ENCODE data around the gene C20orf141. TPM values are rescaled to one million over a fixed set of nuclear protein-coding genes. Genes with fewer than 3 reads are reported as not detected.

The C20orf141 gene
- polyA plus RNA-seq, 4 donors = not detected

DNA sequence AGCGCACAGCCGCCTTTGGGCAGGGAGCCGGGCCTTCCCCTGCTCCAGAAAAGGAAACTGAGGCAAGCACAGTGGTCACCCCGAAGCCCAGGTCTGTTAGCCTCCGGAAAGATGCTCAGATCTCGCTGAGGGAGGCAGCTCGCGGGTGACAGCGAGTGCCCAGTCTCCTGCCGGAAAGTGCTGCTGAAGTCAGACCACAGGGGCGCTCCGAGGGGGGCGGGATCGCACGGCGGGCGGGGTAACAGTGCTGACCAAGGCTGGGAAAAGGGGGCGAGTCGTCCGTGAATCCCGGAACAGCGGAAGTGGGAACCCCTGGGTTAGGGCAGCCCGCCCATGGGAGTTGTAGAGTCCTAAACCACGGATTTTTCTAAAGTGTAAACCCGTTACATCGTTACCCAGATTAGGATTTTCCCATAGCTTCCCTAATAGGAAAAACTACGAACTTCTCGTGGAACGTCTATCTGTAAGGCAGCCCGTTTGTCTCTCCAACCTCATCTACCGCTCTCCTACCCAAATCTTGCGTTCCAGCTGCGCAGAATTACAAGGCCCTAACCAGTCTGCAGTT lies 26.3 kb downstream of the C20orf141 start:
- DNase-seq (ENCODE audit: low read depth in 4 of 4, low spot score in 3 of 4) = no peak

DNA sequence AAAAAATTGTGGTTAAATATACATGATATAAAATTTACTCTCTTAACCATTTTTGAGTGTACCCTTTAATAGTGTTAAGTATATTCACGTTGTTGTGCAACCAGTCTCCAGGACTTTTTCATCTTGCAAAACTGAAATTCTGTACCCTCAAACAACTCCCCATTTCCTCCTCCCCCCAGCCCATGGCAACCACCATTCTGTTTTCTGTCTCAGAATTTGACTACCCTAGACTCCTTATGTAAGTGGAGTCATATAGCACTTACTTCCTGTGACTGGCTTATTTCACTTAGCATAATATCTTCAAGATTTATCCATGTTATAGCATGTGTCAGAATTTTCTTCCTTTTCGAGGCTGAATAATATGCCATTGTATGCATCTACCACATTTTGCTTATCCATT lies 30.8 kb downstream of the C20orf141 start:
- DNase-seq (ENCODE audit: low read depth in 4 of 4, low spot score in 3 of 4) = no peak

DNA sequence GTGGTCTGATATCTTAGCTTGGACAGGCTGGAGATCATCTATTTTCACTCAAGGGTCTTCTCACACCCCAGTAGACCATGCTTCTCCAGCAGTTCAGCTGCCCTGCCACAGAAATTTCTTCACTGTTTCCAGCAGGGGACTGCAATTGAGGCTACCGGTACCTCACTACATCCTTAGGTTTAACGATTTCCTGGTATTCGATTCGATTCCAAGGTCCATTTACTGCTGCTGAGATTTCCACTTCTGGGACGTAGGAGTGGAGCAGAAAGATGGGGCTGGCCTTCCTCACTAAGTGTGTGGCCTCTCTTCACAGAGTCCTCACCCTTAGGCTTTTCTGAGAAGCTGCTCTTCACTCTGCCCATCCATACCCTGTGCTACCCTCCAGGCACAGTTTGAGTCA lies 31.9 kb downstream of the C20orf141 start:
- no peak for DNase-seq (ENCODE audit: low read depth in 4 of 4, low spot score in 3 of 4)

DNA sequence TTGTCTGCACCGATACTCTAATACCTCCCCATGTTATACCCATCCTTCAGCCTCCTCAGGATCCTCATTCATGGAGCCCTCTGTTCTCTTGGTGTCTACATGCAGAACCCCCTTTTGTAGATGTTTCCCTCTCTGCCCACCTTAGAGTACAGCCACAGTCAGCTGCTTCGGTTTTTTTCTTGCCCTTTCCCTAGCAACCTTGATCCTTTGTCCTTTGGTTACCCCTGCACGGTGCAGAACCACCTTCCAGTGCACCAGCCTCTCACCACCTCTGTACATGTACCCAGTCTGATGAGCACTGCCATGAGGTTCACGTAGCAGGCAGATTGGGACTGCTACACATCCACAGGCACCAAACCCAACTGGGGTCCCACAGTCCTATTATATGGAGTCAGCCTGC lies 33.0 kb downstream of the C20orf141 start:
- DNase-seq (ENCODE audit: low read depth in 4 of 4, low spot score in 3 of 4) = no peak

GRCh38 chr20:2849529-2849928 lies 34.7 kb downstream of the C20orf141 start:
- no peak for DNase-seq (ENCODE audit: low read depth in 4 of 4, low spot score in 3 of 4)

GRCh38 chr20:2851086-2851485 lies 36.3 kb downstream of the C20orf141 start:
- DNase-seq (ENCODE audit: low read depth in 4 of 4, low spot score in 3 of 4) = no peak

DNA sequence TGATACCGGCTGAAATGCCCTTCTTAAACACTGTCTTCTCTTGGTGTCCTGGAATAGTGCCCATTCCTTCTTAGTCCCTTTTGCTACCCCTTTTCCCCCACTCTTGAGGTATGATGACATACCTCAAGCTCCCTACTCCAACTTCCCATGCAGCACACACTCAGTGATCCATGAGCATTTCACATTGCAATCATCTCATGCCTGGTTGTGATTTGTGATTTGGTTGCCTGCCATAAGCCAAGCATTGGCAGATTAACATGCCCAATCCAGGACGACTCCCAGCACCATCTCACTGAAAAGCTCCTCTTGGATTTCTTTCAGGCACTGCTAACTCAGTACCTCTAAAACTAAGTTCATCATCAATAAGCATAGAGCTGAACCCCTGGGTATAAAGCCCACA lies 43.8 kb downstream of the C20orf141 start:
- DNase-seq (ENCODE audit: low read depth in 4 of 4, low spot score in 3 of 4) = no peak

DNA sequence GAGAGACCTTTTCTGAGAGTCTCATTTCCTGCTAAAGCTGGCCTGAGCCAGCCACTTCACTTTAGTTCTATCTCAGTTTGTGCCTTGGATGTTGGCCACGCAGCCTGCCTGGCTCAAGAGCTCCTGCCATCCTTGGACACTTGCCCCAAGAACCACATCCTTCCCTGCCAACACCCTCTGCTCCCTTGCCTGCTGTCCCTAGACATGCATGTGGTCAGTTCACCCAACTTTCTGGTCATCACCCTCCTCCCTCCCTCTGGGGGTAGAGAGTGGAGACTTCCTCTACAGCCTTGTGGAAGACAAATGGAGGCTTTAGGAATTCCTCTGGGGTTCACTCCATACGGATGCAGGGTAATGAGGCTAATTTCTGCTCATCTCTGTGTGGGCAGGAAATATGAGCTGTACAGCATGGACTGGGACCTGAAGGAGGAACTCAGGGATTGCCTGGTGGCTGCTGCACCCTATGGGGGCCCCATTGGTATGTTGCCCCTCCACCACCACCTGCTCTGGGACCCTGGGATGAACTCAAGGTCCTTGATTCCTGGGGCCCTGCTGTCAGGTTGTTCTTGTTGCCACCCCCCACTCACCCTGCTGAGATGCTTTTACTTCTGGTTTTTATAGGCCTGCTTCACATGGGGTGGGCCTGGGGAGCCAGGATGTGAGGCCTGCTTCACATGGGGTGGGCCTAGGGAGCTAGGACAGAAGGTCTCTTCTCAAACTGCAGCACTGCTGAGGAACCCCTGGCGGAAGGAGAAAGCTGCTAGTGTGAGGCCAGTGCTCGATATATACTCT lies 44.7 kb downstream of the C20orf141 start:
- no peak for DNase-seq (ENCODE audit: low read depth in 4 of 4, low spot score in 3 of 4)

- no peak for DNase-seq (ENCODE audit: low read depth in 4 of 4, low spot score in 3 of 4)
These were observed 49.8 kb downstream of the C20orf141 start for GRCh38 chr20:2864626-2865025.

DNA sequence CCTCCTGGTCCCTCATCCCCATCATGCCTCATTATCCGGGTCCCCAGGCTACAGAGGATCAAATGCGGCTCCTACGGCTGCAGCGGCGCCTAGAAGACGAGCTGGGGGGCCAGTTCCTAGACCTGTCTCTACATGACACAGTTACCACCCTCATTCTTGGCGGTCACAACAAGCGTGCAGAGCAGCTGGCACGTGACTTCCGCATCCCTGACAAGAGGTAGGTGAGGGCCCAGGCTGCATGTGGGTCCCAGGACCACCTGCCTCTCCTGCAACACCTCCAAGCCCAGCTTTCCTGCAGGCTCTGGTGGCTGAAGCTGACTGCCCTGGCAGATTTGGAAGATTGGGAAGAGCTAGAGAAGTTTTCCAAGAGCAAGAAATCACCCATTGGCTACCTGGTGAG lies 50.3 kb downstream of the C20orf141 start:
- DNase-seq (ENCODE audit: low read depth in 4 of 4, low spot score in 3 of 4) = no peak

Other genes starting within 250 kb of the C20orf141 start
- gene NOP56, start 162.4 kb upstream of the C20orf141 start, polyA plus RNA-seq (ENCODE audit: insufficient read length in 4 of 4) = 100 to 1,000 TPM; 229 to 245 (median 232) TPM
- 100 to 1,000 TPM; 124 to 143 (median 126) TPM for gene IDH3B, start 150.8 kb upstream of the C20orf141 start, polyA plus RNA-seq (ENCODE audit: insufficient read length in 4 of 4)
- 10 to 100 TPM; 31.5 to 34.2 (median 33.0) TPM for gene EBF4, start 122.2 kb upstream of the C20orf141 start, polyA plus RNA-seq (ENCODE audit: insufficient read length in 4 of 4)
- gene CPXM1, start 14.4 kb upstream of the C20orf141 start, polyA plus RNA-seq (ENCODE audit: insufficient read length in 4 of 4) = 100 to 1,000 TPM; 234 to 339 (median 276) TPM
- under 1 TPM; 0.01 to 0.17 (median 0.11) TPM for gene TMEM239, start 1.4 kb downstream of the C20orf141 start, polyA plus RNA-seq (ENCODE audit: insufficient read length in 4 of 4)
- 10 to 100 TPM; 61.1 to 74.4 (median 62.3) TPM for gene PCED1A, start 25.7 kb downstream of the C20orf141 start, polyA plus RNA-seq (ENCODE audit: insufficient read length in 4 of 4)
- gene VPS16, start 25.8 kb downstream of the C20orf141 start, polyA plus RNA-seq (ENCODE audit: insufficient read length in 4 of 4) = 10 to 100 TPM; 35.6 to 42.6 (median 37.6) TPM
- 100 to 1,000 TPM in 3 of 4 donors, 10 to 100 TPM in 1; 98.5 to 128 (median 120) TPM for gene PTPRA, start 58.5 kb downstream of the C20orf141 start, polyA plus RNA-seq (ENCODE audit: insufficient read length in 4 of 4)
- gene GNRH2, start 228.6 kb downstream of the C20orf141 start, polyA plus RNA-seq (ENCODE audit: insufficient read length in 4 of 4) = under 1 TPM in 2 of 4 donors, not detected in 2; 0.27 to 0.43 TPM
- 10 to 100 TPM; 48.2 to 80.8 (median 54.5) TPM for gene MRPS26, start 231.1 kb downstream of the C20orf141 start, polyA plus RNA-seq (ENCODE audit: insufficient read length in 4 of 4)

Data from right renal pelvis (tissue), 4 donors.